Smooth muscle cell (in vitro differentiated cells): ENCODE data around the gene EHBP1. TPM values are rescaled to one million over a fixed set of nuclear protein-coding genes. Genes with fewer than 3 reads are reported as not detected.

Experiments
- DNase-seq: peaks from one replicate; lab custom pipeline; 2025; ENCODE audit not compliant: unreplicated experiment; lab: John Stamatoyannopoulos, UW
- H2AFZ ChIP-seq: fragments of 200-600 bp; sonication (generic); 2 replicates; pipeline ENCODE4 v1.6.0; 2016; ENCODE audit warnings: antibody characterized with exemption, low read depth, mild to moderate bottlenecking
- H3F3A ChIP-seq: fragments of 200-600 bp; sonication (generic); 2 replicates; pipeline ENCODE4 v1.6.0; 2017; ENCODE audit warnings: antibody characterized with exemption, low read depth
- H3K27ac ChIP-seq: fragments of 200-600 bp; sonication (generic); 2 replicates; pipeline ENCODE4 v1.5.1; 2016; ENCODE audit warnings: low read depth, mild to moderate bottlenecking
- H3K27me3 ChIP-seq: fragments of 200-600 bp; sonication (generic); 2 replicates; pipeline ENCODE4 v1.6.1; 2016; ENCODE audit warnings: low read depth, mild to moderate bottlenecking
- H3K36me3 ChIP-seq: fragments of 200-600 bp; sonication (generic); 2 replicates; pipeline ENCODE4 v1.5.1; 2016; ENCODE audit warnings: low read depth
- H3K4me1 ChIP-seq: fragments of 200-600 bp; sonication (generic); 2 replicates; pipeline ENCODE4 v1.5.1; 2016; ENCODE audit warnings: low read depth
- H3K4me2 ChIP-seq: fragments of 200-600 bp; sonication (generic); 2 replicates; pipeline ENCODE4 v1.6.0; 2016; ENCODE audit warnings: mild to moderate bottlenecking
- H3K4me3 ChIP-seq: fragments of 200-600 bp; sonication (generic); 2 replicates; pipeline ENCODE4 v1.5.1; 2016; ENCODE audit warnings: mild to moderate bottlenecking
- H3K79me2 ChIP-seq: fragments of 200-600 bp; sonication (generic); 2 replicates; pipeline ENCODE4 v1.6.0; 2016; ENCODE audit warnings: low read depth, mild to moderate bottlenecking
- H3K9ac ChIP-seq: fragments of 200-600 bp; sonication (generic); 2 replicates; pipeline ENCODE4 v1.6.0; 2016; ENCODE audit warnings: low read depth
- H3K9me3 ChIP-seq: fragments of 200-600 bp; sonication (generic); replicated peaks from 2 replicates; pipeline ENCODE4 v1.5.1; 2016; ENCODE audit warnings: low read depth
- H4K20me1 ChIP-seq: fragments of 200-600 bp; sonication (generic); 2 replicates; pipeline ENCODE4 v1.6.0; 2016; ENCODE audit warnings: low read depth
- CTCF ChIP-seq: fragments of 200-600 bp; sonication (generic); IDR thresholded peaks from 2 replicates; pipeline ENCODE4 v1.5.1; 2017; ENCODE audit warnings: borderline replicate concordance, mild to moderate bottlenecking, antibody characterized with exemption; ENCODE audit not compliant: insufficient read depth, poor library complexity, severe bottlenecking
- WGBS: methylation state at CpG from one replicate; pipeline ENCODE4 v1.1.7; 2016; ENCODE audit warnings: low lambda C conversion rate; 5-methylcytosine and 5-hydroxymethylcytosine counted together
- polyA plus RNA-seq: library from polyadenylated mRNA; unstranded; fragments of >200 nt; fragmentation: Nextera tagmentation; extraction: Ambion mirVana; gene quantifications from 2 replicates; pipeline ENCODE4 v1.2.1, GENCODE V29; 2016
- total RNA-seq: library from RNA; depleted of rRNA; stranded (reverse); fragments of >200 nt; gene quantifications from 2 replicates; pipeline ENCODE4 v1.2.3, GENCODE V29; 2014

Gene EHBP1
- total and polyA plus RNA-seq, 2 experiments from 2014 or later, result 9.3 to 45.9 TPM

- no peak for TF ChIP-seq CTCF
- no peak overlapping the region for H3K27ac ChIP-seq
- H2AFZ ChIP-seq, result no peak overlapping the region
- H3K9me3 ChIP-seq, result no peaks in the 10 kb centered on the region
- peaks cover 48% of the 10 kb centered on the region for H3K27me3 ChIP-seq
- no peak overlapping the region for H3K9ac ChIP-seq
- H4K20me1 ChIP-seq, result peaks cover 35% of the 10 kb centered on the region
- no peaks in the 10 kb centered on the region for H3K79me2 ChIP-seq
- H3K4me1 ChIP-seq, result peaks cover 23% of the 10 kb centered on the region
- H3K4me3 ChIP-seq, result no peak overlapping the region
- DNase-seq, result no peak
- no peak overlapping the region for H3K4me2 ChIP-seq
- no peaks in the 10 kb centered on the region for H3K36me3 ChIP-seq
- H3F3A ChIP-seq, result no peaks in the 10 kb centered on the region
- WGBS, result 93% methylated on average over 1 of the region's 1 CpG
These were observed 336.1 kb downstream of the EHBP1 start for GRCh38 chr2:63041592-63041991.

GRCh38 chr2:63044362-63045327 is 339.1 kb downstream of the EHBP1 start:
- peaks cover 66% of the 10 kb centered on the region for H4K20me1 ChIP-seq

GRCh38 chr2:63046552-63046951 is 341.0 kb downstream of the EHBP1 start:
- no peak overlapping the region for H3K9ac ChIP-seq
- no peak overlapping the region for H3K27ac ChIP-seq
- H3K4me2 ChIP-seq, result peak overlapping the region; percentile 86

More at GRCh38 chr2:63044362-63045327, 339.1 kb downstream of the EHBP1 start:
- H3K27ac ChIP-seq, result no peak overlapping the region
- no peak overlapping the region for H2AFZ ChIP-seq
- DNase-seq, result no peak
- H3K9ac ChIP-seq, result no peak overlapping the region
- peaks cover 41% of the 10 kb centered on the region for H3K4me1 ChIP-seq
- 32% methylated on average over 36 of the region's 36 CpGs for WGBS
- H3K27me3 ChIP-seq, result peaks cover 79% of the 10 kb centered on the region
- no peak for TF ChIP-seq CTCF
- no peaks in the 10 kb centered on the region for H3K79me2 ChIP-seq
- H3K4me3 ChIP-seq, result no peak overlapping the region
- H3F3A ChIP-seq, result no peaks in the 10 kb centered on the region
- no peaks in the 10 kb centered on the region for H3K9me3 ChIP-seq
- no peak overlapping the region for H3K4me2 ChIP-seq
- H3K36me3 ChIP-seq, result no peaks in the 10 kb centered on the region

More at GRCh38 chr2:63046552-63046951, 341.0 kb downstream of the EHBP1 start:
- peaks cover 45% of the 10 kb centered on the region for H3K4me1 ChIP-seq
- no peak for TF ChIP-seq CTCF
- H2AFZ ChIP-seq, result no peak overlapping the region
- H3K79me2 ChIP-seq, result no peaks in the 10 kb centered on the region
- no peaks in the 10 kb centered on the region for H3F3A ChIP-seq
- H3K36me3 ChIP-seq, result no peaks in the 10 kb centered on the region
- peaks cover 69% of the 10 kb centered on the region for H4K20me1 ChIP-seq
- no peak overlapping the region for H3K4me3 ChIP-seq
- 22% methylated on average over 7 of the region's 7 CpGs for WGBS
- DNase-seq, result no peak
- H3K9me3 ChIP-seq, result no peaks in the 10 kb centered on the region
- H3K27me3 ChIP-seq, result peaks cover 98% of the 10 kb centered on the region
